ENCODE measurements around the gene CFAP43. TPM values are rescaled to one million over a fixed set of nuclear protein-coding genes. Genes with fewer than 3 reads are reported as not detected.

CFAP43 gene
- total RNA-seq, 4 donors from 2014 or later, result not detected

DNA sequence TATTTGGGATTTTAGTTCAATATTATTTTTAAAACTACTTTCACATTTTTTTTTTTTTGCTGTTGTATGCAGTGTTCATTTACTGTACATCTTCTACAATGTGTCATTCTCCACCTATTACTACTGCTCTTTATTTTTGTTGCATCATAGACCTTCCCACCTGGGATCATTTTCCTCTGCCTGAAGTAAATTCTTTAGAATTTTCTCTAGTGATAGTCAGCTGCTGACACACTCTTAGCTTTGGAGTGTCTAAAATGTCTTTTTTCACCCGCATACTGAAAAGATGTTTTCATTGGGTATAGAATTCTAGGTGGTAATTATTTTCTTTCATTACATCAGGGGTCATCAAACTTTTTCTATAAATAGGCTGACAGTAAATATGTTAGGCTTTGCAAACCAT lies 30.5 kb downstream of the CFAP43 start:
- TF ChIP-seq, protein P1, sequence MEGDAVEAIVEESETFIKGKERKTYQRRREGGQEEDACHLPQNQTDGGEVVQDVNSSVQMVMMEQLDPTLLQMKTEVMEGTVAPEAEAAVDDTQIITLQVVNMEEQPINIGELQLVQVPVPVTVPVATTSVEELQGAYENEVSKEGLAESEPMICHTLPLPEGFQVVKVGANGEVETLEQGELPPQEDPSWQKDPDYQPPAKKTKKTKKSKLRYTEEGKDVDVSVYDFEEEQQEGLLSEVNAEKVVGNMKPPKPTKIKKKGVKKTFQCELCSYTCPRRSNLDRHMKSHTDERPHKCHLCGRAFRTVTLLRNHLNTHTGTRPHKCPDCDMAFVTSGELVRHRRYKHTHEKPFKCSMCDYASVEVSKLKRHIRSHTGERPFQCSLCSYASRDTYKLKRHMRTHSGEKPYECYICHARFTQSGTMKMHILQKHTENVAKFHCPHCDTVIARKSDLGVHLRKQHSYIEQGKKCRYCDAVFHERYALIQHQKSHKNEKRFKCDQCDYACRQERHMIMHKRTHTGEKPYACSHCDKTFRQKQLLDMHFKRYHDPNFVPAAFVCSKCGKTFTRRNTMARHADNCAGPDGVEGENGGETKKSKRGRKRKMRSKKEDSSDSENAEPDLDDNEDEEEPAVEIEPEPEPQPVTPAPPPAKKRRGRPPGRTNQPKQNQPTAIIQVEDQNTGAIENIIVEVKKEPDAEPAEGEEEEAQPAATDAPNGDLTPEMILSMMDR (IDR thresholded peaks at IDR 0.05 in 4 of 5, conservative IDR thresholded peaks at IDR 0.05 in 1 of 5), result no peak
- no peak for TF ChIP-seq POLR2A (IDR thresholded peaks at IDR 0.05)
- intact Hi-C loops (cut with DNase I; ENCODE audit: low total_unique reads), result no loop called here
- H3K4me3 ChIP-seq, result no peak overlapping the region
- in situ Hi-C loops (cut with MboI; ENCODE audit: low sequenced_read_pairs in 4 of 4), result loop anchor here in 3 of 4 donors (10.0 to 25.0 kb wide), 3 partner anchors 164 to 317 kb away; no protein-coding TSS in a partner anchor
- no peak overlapping the region for H3K27ac ChIP-seq
- no peaks in the 10 kb centered on the region for H3K4me1 ChIP-seq
- DNase-seq (no peak), ATAC-seq (no peak)
- H3K9me3 ChIP-seq, result no peaks in the 10 kb centered on the region
- H3K36me3 ChIP-seq, result no peaks in the 10 kb centered on the region
- no peaks in the 10 kb centered on the region for H3K27me3 ChIP-seq

DNA sequence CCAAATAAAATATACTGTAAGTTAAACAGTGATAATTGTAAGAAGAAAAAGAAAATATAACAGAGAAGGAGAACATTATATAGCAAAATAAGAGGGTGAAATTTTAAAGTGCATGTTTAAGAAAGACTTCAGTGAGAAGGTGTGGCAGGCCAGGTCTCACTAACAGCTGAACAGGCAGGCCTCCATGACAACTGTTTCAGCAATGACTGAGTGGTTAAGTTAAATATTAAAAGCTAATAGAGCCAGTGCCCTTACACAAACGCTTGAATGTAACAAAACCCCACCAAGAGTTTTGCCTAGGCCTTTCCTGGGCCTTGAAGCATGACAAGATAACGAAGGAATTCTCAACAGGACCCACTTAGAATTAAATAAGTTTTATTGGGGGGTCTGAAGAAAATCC lies 32.6 kb downstream of the CFAP43 start:
- H3K4me3 ChIP-seq, result no peak overlapping the region
- ATAC-seq (no peak), DNase-seq (no peak)
- no peak overlapping the region for H3K27ac ChIP-seq
- no peaks in the 10 kb centered on the region for H3K9me3 ChIP-seq
- H3K4me1 ChIP-seq, result no peaks in the 10 kb centered on the region
- intact Hi-C loops (cut with DNase I; ENCODE audit: low total_unique reads), result no loop called here
- TF ChIP-seq POLR2A (IDR thresholded peaks at IDR 0.05), result no peak
- TF ChIP-seq, protein P1 (IDR thresholded peaks at IDR 0.05 in 4 of 5, conservative IDR thresholded peaks at IDR 0.05 in 1 of 5), result no peak
- no peaks in the 10 kb centered on the region for H3K36me3 ChIP-seq
- in situ Hi-C loops (cut with MboI; ENCODE audit: low sequenced_read_pairs in 4 of 4), result no loop called here
- no peaks in the 10 kb centered on the region for H3K27me3 ChIP-seq

DNA sequence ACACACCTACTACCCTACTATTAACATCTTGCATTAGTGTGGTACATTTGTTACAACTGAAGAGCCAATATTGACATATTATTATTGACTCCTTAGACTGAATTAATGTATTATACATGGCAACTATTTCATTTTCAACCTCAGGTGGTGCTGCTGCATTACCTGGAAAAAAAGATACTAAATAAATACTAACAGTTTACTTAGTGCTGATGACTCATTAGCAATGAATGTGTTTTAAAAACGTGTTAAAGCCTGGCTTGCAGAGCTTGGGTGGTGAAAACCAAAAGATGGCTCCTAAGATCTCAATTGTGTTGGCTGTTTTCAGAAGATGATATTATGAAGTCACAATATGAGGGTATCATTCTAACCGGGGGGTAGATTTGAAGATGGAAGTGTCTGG lies 34.8 kb downstream of the CFAP43 start:
- H3K27ac ChIP-seq, result no peak overlapping the region
- no peaks in the 10 kb centered on the region for H3K36me3 ChIP-seq
- no peaks in the 10 kb centered on the region for H3K9me3 ChIP-seq
- in situ Hi-C loops (cut with MboI; ENCODE audit: low sequenced_read_pairs in 4 of 4), result no loop called here
- ATAC-seq (no peak), DNase-seq (no peak)
- no peaks in the 10 kb centered on the region for H3K27me3 ChIP-seq
- no peak overlapping the region for H3K4me3 ChIP-seq
- H3K4me1 ChIP-seq, result no peaks in the 10 kb centered on the region
- TF ChIP-seq POLR2A (IDR thresholded peaks at IDR 0.05), result no peak
- TF ChIP-seq, protein P1 (IDR thresholded peaks at IDR 0.05 in 4 of 5, conservative IDR thresholded peaks at IDR 0.05 in 1 of 5), result no peak
- intact Hi-C loops (cut with DNase I; ENCODE audit: low total_unique reads), result no loop called here

DNA sequence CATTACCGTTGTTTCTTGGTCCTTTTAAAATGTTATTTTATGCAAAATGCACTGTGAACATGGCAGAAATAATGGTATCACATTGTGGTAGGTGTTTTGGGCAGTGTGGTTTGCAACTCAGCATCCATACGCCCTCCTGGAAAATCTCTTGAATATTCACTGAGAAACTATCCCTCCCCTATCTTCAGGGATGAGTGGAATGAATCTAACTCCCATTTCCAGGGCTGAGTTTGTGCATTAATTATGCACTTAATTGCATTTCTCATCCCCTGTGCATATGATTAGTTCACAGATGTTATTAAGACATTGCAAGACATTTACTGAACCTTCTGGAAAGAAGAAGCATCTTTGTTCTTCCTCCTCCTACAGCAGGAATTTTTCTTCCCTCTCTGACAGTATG lies 36.5 kb downstream of the CFAP43 start:
- Histone ChIP-seq H3K4me3 (no peak overlapping the region), H3K36me3 (no peaks in the 10 kb centered on the region), H3K27me3 (no peaks in the 10 kb centered on the region), H3K4me1 (no peaks in the 10 kb centered on the region), H3K27ac (no peak overlapping the region), H3K9me3 (no peaks in the 10 kb centered on the region)
- DNase-seq (no peak), ATAC-seq (no peak)
- intact Hi-C loops (cut with DNase I; ENCODE audit: low total_unique reads) (no loop called here), in situ Hi-C loops (cut with MboI; ENCODE audit: low sequenced_read_pairs in 4 of 4) (no loop called here)
- no peak for TF ChIP-seq POLR2A (IDR thresholded peaks at IDR 0.05)
- TF ChIP-seq, protein P1 (IDR thresholded peaks at IDR 0.05 in 4 of 5, conservative IDR thresholded peaks at IDR 0.05 in 1 of 5), result no peak

DNA sequence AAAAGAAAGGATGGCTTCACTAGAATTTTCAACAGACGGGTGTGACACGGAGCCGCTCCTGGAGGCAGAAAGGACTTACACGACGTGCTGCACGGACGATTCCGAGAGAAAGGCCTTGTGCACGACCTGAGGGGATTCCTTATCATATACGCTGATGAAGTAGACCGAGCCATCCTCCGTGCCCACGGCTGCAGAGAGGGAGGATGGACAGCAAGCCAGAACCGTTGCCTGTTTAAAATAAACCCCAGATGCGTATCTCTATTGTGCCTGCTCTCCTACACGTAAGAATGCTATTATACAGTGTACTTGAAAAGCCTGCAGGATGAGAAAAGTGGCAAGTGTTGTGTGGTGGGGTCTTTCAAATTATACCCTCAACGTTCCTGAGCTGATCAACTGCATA lies 38.4 kb downstream of the CFAP43 start:
- no peaks in the 10 kb centered on the region for H3K9me3 ChIP-seq
- TF ChIP-seq, protein P1 (IDR thresholded peaks at IDR 0.05 in 4 of 5, conservative IDR thresholded peaks at IDR 0.05 in 1 of 5), result no peak
- no peak for TF ChIP-seq POLR2A (IDR thresholded peaks at IDR 0.05)
- no peaks in the 10 kb centered on the region for H3K36me3 ChIP-seq
- intact Hi-C loops (cut with DNase I; ENCODE audit: low total_unique reads), result no loop called here
- DNase-seq (no peak), ATAC-seq (no peak)
- no peaks in the 10 kb centered on the region for H3K27me3 ChIP-seq
- no peak overlapping the region for H3K4me3 ChIP-seq
- H3K27ac ChIP-seq, result no peak overlapping the region
- in situ Hi-C loops (cut with MboI; ENCODE audit: low sequenced_read_pairs in 4 of 4), result no loop called here
- no peaks in the 10 kb centered on the region for H3K4me1 ChIP-seq

Data from gastrocnemius medialis (tissue), 4 donors.